Activated CD8-positive, alpha-beta memory T cell treated with anti-CD3 and anti-CD28 coated beads, Interleukin-2, amount 50 U/mL, for 1 hour (primary cell): ENCODE results near the gene CCDC187.

Experiments used
- DNase-seq: peaks from one replicate; pipeline ENCODE4 v3.0.0-alpha.2; 2020; ENCODE audit errors: extremely low read depth

CCDC187 gene

GRCh38 chr9:136252846-136253245 is 51.0 kb downstream of the CCDC187 start:
- no peak for DNase-seq

GRCh38 chr9:136252281-136252680 is 51.6 kb downstream of the CCDC187 start:
- no peak for DNase-seq

- no peak for DNase-seq
Measured at GRCh38 chr9:136251264-136252115, 52.4 kb downstream of the CCDC187 start.

GRCh38 chr9:136250676-136251075 is 53.2 kb downstream of the CCDC187 start:
- no peak for DNase-seq

- DNase-seq: no peak
Measured at GRCh38 chr9:136249877-136250559, 53.9 kb downstream of the CCDC187 start.

- DNase-seq: no peak
Measured at GRCh38 chr9:136248951-136249876, 54.7 kb downstream of the CCDC187 start.

GRCh38 chr9:136247947-136248637 is 55.8 kb downstream of the CCDC187 start:
- no peak for DNase-seq

- DNase-seq: no peak
Measured at GRCh38 chr9:136247551-136247916, 56.4 kb downstream of the CCDC187 start.

GRCh38 chr9:136246849-136247550 is 56.9 kb downstream of the CCDC187 start:
- DNase-seq: no peak

- peak; percentile 55 for DNase-seq
Measured at GRCh38 chr9:136245219-136246150, 58.4 kb downstream of the CCDC187 start, which contains the start of gene QSOX2. TSS of gene QSOX2 (minus strand) at chr9:136245812. CDS start at chr9:136245803, 9 bp downstream.

GRCh38 chr9:136244969-136245218 is 59.0 kb downstream of the CCDC187 start:
- no peak for DNase-seq

GRCh38 chr9:136244122-136244968 is 59.5 kb downstream of the CCDC187 start:
- DNase-seq: no peak

- no peak for DNase-seq
Measured at GRCh38 chr9:136243631-136244030, 60.3 kb downstream of the CCDC187 start.

- DNase-seq: no peak
Measured at GRCh38 chr9:136242918-136243525, 60.9 kb downstream of the CCDC187 start.

GRCh38 chr9:136242248-136242647 is 61.6 kb downstream of the CCDC187 start:
- DNase-seq: no peak

GRCh38 chr9:136241542-136241941 is 62.4 kb downstream of the CCDC187 start:
- no peak for DNase-seq

GRCh38 chr9:136240941-136241340 is 63.0 kb downstream of the CCDC187 start:
- DNase-seq: no peak

- no peak for DNase-seq
Measured at GRCh38 chr9:136239983-136240330, 63.9 kb downstream of the CCDC187 start.
